BE2C (cell line): ENCODE measurements around the gene GPR161.

Experiments used
- DNase-seq: peaks from one replicate; pipeline ENCODE4 v3.0.0-alpha.2; 2020
- H3K27me3 ChIP-seq: fragments of 250-450 bp; sonication (Bioruptor Pico); 2 replicates; pipeline ENCODE4 v1.5.1; 2020; ENCODE audit warnings: mild to moderate bottlenecking
- H3K36me3 ChIP-seq: fragments of 250-450 bp; sonication (Bioruptor Pico); 2 replicates; pipeline ENCODE4 v1.5.1; 2020; ENCODE audit warnings: mild to moderate bottlenecking
- H3K4me1 ChIP-seq: fragments of 250-450 bp; sonication (Bioruptor Pico); 2 replicates; pipeline ENCODE4 v1.5.1; 2020
- H3K4me3 ChIP-seq: 2 replicates; pipeline ENCODE4 v1.5.1; 2011; ENCODE audit warnings: low read depth, low read length
- H3K9me3 ChIP-seq: fragments of 250-450 bp; sonication (Bioruptor Pico); 2 replicates; pipeline ENCODE4 v1.5.1; 2020
- CTCF ChIP-seq: IDR thresholded peaks from 2 replicates; pipeline ENCODE4 v1.5.1; 2012; ENCODE audit warnings: mild to moderate bottlenecking, low read depth, low read length

The GPR161 gene

GRCh38 chr1:168138134-168138533 is 1.4 kb upstream of the GPR161 start:
- no peak for DNase-seq

GRCh38 chr1:168137515-168137821 is 738 bp upstream of the GPR161 start:
- no peak for DNase-seq
- peaks cover 29% of the 10 kb centered on the region for H3K27me3 ChIP-seq
- peak overlapping the region; percentile 68 for H3K4me3 ChIP-seq
- no peaks in the 10 kb centered on the region for H3K36me3 ChIP-seq
- no peaks in the 10 kb centered on the region for H3K4me1 ChIP-seq
- TF ChIP-seq CTCF, result no peak
- H3K9me3 ChIP-seq, result no peaks in the 10 kb centered on the region

More at GRCh38 chr1:168138134-168138533, 1.4 kb upstream of the GPR161 start:
- Histone ChIP-seq H3K27me3 (peaks cover 29% of the 10 kb centered on the region), H3K4me3 (no peak overlapping the region), H3K9me3 (no peaks in the 10 kb centered on the region), H3K36me3 (no peaks in the 10 kb centered on the region), H3K4me1 (no peaks in the 10 kb centered on the region)
- TF ChIP-seq CTCF, result no peak

GRCh38 chr1:168135921-168136708 is 615 bp downstream of the GPR161 start:
- H3K4me3 ChIP-seq, result peak overlapping the region; percentile 68
- H3K36me3 ChIP-seq, result no peaks in the 10 kb centered on the region
- no peak for TF ChIP-seq CTCF
- H3K4me1 ChIP-seq, result no peaks in the 10 kb centered on the region
- no peaks in the 10 kb centered on the region for H3K9me3 ChIP-seq
- DNase-seq, result peak; percentile 19
- H3K27me3 ChIP-seq, result peaks cover 29% of the 10 kb centered on the region

GRCh38 chr1:168135116-168135920 is 1.4 kb downstream of the GPR161 start:
- Histone ChIP-seq H3K27me3 (peaks cover 29% of the 10 kb centered on the region), H3K36me3 (no peaks in the 10 kb centered on the region), H3K9me3 (no peaks in the 10 kb centered on the region), H3K4me3 (peak overlapping the region; percentile 68), H3K4me1 (no peaks in the 10 kb centered on the region)
- TF ChIP-seq CTCF, result no peak
- no peak for DNase-seq

GRCh38 chr1:168134642-168135041 is 2.1 kb downstream of the GPR161 start:
- no peaks in the 10 kb centered on the region for H3K4me1 ChIP-seq
- peaks cover 29% of the 10 kb centered on the region for H3K27me3 ChIP-seq
- TF ChIP-seq CTCF, result no peak
- no peaks in the 10 kb centered on the region for H3K9me3 ChIP-seq
- no peak for DNase-seq
- H3K4me3 ChIP-seq, result no peak overlapping the region
- no peaks in the 10 kb centered on the region for H3K36me3 ChIP-seq

GRCh38 chr1:168134132-168134531 is 2.6 kb downstream of the GPR161 start:
- no peak for TF ChIP-seq CTCF
- no peak for DNase-seq
- no peaks in the 10 kb centered on the region for H3K4me1 ChIP-seq
- H3K9me3 ChIP-seq, result no peaks in the 10 kb centered on the region
- peaks cover 29% of the 10 kb centered on the region for H3K27me3 ChIP-seq
- no peaks in the 10 kb centered on the region for H3K36me3 ChIP-seq
- H3K4me3 ChIP-seq, result no peak overlapping the region
